Measurements from ENCODE around the gene FRMPD2.
"Not testable (repeated sequence)": the region's sequence is repeated elsewhere in the genome, so short reads cannot be mapped to it uniquely, and the experiment has no call there.

The FRMPD2 gene

GRCh38 chr10:48126251-48126650, 148.2 kb downstream of the FRMPD2 start:
- DNase-seq, result not testable (repeated sequence)

- DNase-seq, result not testable (repeated sequence)
These were observed 148.9 kb downstream of the FRMPD2 start for GRCh38 chr10:48125631-48126030.

- not testable (repeated sequence) for DNase-seq
These were observed 151.9 kb downstream of the FRMPD2 start for GRCh38 chr10:48122618-48123017.

GRCh38 chr10:48110277-48110676, 164.2 kb downstream of the FRMPD2 start:
- not testable (repeated sequence) for DNase-seq
